ENCODE results near the gene EIF3M.

The EIF3M gene

GRCh38 chr11:32569313-32569881 is 14.2 kb upstream of the EIF3M start:
- Histone ChIP-seq H3K9me3 (ENCODE audit: control insufficient read depth, insufficient read depth, low read length) (no peaks in the 10 kb centered on the region), H3K4me1 (ENCODE audit: control insufficient read depth, insufficient read depth, low read length) (peaks cover 10% of the 10 kb centered on the region), H3K27me3 (ENCODE audit: control insufficient read depth, insufficient read depth, low read length) (peaks cover 11% of the 10 kb centered on the region), H3K4me3 (ENCODE audit: low read depth, low read length) (no peak overlapping the region), H3K27ac (ENCODE audit: low read depth, low read length) (no peak overlapping the region), H3K36me3 (ENCODE audit: control insufficient read depth, insufficient read depth, low read length) (no peaks in the 10 kb centered on the region), H3K9ac (ENCODE audit: low read depth, low read length) (no peak overlapping the region)

- H3K4me3 ChIP-seq (ENCODE audit: low read depth, low read length), result no peak overlapping the region
- H3K9me3 ChIP-seq (ENCODE audit: control insufficient read depth, insufficient read depth, low read length), result no peaks in the 10 kb centered on the region
- peaks cover 11% of the 10 kb centered on the region for H3K27me3 ChIP-seq (ENCODE audit: control insufficient read depth, insufficient read depth, low read length)
- no peak overlapping the region for H3K9ac ChIP-seq (ENCODE audit: low read depth, low read length)
- no peaks in the 10 kb centered on the region for H3K36me3 ChIP-seq (ENCODE audit: control insufficient read depth, insufficient read depth, low read length)
- peaks cover 10% of the 10 kb centered on the region for H3K4me1 ChIP-seq (ENCODE audit: control insufficient read depth, insufficient read depth, low read length)
- H3K27ac ChIP-seq (ENCODE audit: low read depth, low read length), result no peak overlapping the region
Observed at GRCh38 chr11:32571039-32571438, 12.6 kb upstream of the EIF3M start.

DNA sequence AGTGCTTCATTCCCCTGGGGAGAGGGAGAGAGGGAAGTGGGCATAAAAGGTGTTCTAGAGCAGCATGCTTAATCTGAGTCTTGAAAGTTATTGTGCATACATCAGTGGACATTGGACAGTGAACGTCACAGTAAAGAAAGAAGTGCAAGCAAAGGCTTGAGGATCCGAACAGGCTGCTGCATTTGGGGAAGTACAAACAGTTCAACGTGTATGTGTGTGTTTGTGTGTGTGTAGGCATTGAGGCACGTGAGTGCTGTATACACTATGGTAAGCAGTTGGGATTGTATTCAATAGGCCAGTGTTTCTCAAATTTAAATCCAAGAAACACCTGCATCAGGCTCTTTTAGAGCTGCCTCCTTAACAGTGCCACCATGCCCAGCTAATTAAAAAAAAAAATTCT is 10.4 kb upstream of the EIF3M start:
- no peak overlapping the region for H3K9ac ChIP-seq (ENCODE audit: low read depth, low read length)
- H3K4me1 ChIP-seq (ENCODE audit: control insufficient read depth, insufficient read depth, low read length), result peaks cover 10% of the 10 kb centered on the region
- H3K27me3 ChIP-seq (ENCODE audit: control insufficient read depth, insufficient read depth, low read length), result peaks cover 11% of the 10 kb centered on the region
- no peak overlapping the region for H3K4me3 ChIP-seq (ENCODE audit: low read depth, low read length)
- no peaks in the 10 kb centered on the region for H3K9me3 ChIP-seq (ENCODE audit: control insufficient read depth, insufficient read depth, low read length)
- H3K36me3 ChIP-seq (ENCODE audit: control insufficient read depth, insufficient read depth, low read length), result no peaks in the 10 kb centered on the region
- H3K27ac ChIP-seq (ENCODE audit: low read depth, low read length), result no peak overlapping the region

GRCh38 chr11:32574421-32574820 is 9.2 kb upstream of the EIF3M start:
- Histone ChIP-seq H3K27ac (ENCODE audit: low read depth, low read length) (no peak overlapping the region), H3K4me3 (ENCODE audit: low read depth, low read length) (no peak overlapping the region), H3K9me3 (ENCODE audit: control insufficient read depth, insufficient read depth, low read length) (no peaks in the 10 kb centered on the region), H3K36me3 (ENCODE audit: control insufficient read depth, insufficient read depth, low read length) (no peaks in the 10 kb centered on the region), H3K9ac (ENCODE audit: low read depth, low read length) (no peak overlapping the region), H3K4me1 (ENCODE audit: control insufficient read depth, insufficient read depth, low read length) (peaks cover 10% of the 10 kb centered on the region), H3K27me3 (ENCODE audit: control insufficient read depth, insufficient read depth, low read length) (peaks cover 11% of the 10 kb centered on the region)

DNA sequence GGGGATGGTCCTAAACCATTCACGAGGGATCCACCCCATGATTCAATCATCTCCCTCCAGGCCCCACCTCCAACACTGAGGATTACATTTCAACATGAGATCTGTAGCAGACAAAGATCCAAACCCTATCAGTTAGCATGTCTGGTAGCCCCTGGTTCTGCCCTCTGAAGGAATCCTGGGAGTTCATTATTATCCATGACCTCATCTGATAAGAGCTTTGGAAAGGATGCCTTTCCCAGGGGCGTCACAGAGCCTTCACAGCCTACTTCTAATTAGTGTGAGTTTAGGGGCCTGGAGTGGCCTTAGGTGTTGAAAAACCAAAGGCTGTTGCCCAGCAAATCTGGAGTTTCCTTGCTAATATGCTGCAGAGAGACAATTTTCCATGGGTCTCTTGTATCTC is 8.6 kb upstream of the EIF3M start:
- Histone ChIP-seq H3K9me3 (ENCODE audit: control insufficient read depth, insufficient read depth, low read length) (no peaks in the 10 kb centered on the region), H3K9ac (ENCODE audit: low read depth, low read length) (no peak overlapping the region), H3K4me3 (ENCODE audit: low read depth, low read length) (no peak overlapping the region), H3K27ac (ENCODE audit: low read depth, low read length) (no peak overlapping the region), H3K4me1 (ENCODE audit: control insufficient read depth, insufficient read depth, low read length) (peaks cover 10% of the 10 kb centered on the region), H3K27me3 (ENCODE audit: control insufficient read depth, insufficient read depth, low read length) (peaks cover 11% of the 10 kb centered on the region), H3K36me3 (ENCODE audit: control insufficient read depth, insufficient read depth, low read length) (no peaks in the 10 kb centered on the region)

DNA sequence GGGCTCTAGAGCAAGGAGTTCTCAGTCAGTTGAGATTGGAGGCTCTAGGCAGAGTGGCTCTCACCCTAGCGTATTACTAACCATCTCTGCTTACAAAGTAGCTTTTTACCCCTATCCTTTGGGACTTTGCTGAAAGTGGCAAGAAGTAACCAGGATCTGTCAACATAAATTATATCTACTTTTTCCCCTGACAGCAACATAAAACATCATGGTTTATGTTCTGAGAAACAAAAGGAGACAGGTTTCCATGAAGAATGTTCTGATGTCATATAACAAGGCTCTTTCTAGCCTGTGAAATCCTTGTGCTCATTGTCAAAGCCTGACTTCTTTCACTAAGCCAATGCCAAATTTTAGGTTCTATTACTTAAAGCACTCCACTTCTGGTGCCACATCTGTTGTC is 7.2 kb upstream of the EIF3M start:
- H3K4me3 ChIP-seq (ENCODE audit: low read depth, low read length), result no peak overlapping the region
- no peaks in the 10 kb centered on the region; the same call in 1 of the 2 replicates for H3K27me3 ChIP-seq (ENCODE audit: control insufficient read depth, insufficient read depth, low read length)
- no peak overlapping the region for H3K9ac ChIP-seq (ENCODE audit: low read depth, low read length)
- no peaks in the 10 kb centered on the region for H3K36me3 ChIP-seq (ENCODE audit: control insufficient read depth, insufficient read depth, low read length)
- H3K9me3 ChIP-seq (ENCODE audit: control insufficient read depth, insufficient read depth, low read length), result no peaks in the 10 kb centered on the region
- peaks cover 2% of the 10 kb centered on the region for H3K4me1 ChIP-seq (ENCODE audit: control insufficient read depth, insufficient read depth, low read length)
- H3K27ac ChIP-seq (ENCODE audit: low read depth, low read length), result no peak overlapping the region

GRCh38 chr11:32580967-32581366 is 2.7 kb upstream of the EIF3M start:
- H3K9ac ChIP-seq (ENCODE audit: low read depth, low read length), result no peak overlapping the region
- no peak overlapping the region for H3K4me3 ChIP-seq (ENCODE audit: low read depth, low read length)
- no peak overlapping the region for H3K27ac ChIP-seq (ENCODE audit: low read depth, low read length)
- H3K36me3 ChIP-seq (ENCODE audit: control insufficient read depth, insufficient read depth, low read length), result no peaks in the 10 kb centered on the region
- peaks cover 12% of the 10 kb centered on the region; the same call in 1 of the 2 replicates for H3K4me1 ChIP-seq (ENCODE audit: control insufficient read depth, insufficient read depth, low read length)
- H3K9me3 ChIP-seq (ENCODE audit: control insufficient read depth, insufficient read depth, low read length), result no peaks in the 10 kb centered on the region
- H3K27me3 ChIP-seq (ENCODE audit: control insufficient read depth, insufficient read depth, low read length), result no peaks in the 10 kb centered on the region; the same call in 1 of the 2 replicates

DNA sequence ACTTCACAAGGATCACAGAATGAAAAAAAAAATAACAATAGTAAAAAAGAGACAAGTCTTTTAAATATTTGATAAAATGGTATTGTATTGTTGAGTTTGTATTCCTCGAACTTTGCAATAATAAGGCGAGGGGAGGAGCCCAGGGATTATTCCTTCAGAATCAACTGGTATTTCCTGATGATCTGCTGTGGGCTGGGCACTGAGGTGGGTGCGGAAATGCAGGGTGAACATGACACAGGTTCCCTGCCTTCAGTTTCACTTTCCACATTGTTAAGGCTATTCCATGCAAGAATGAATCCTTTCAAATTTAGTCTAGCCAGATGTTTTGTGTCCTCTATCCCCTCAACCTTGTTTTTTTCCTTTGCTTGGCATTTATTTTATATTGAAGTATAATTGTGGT is 2.1 kb upstream of the EIF3M start:
- Histone ChIP-seq H3K27me3 (ENCODE audit: control insufficient read depth, insufficient read depth, low read length) (no peaks in the 10 kb centered on the region; the same call in 1 of the 2 replicates), H3K27ac (ENCODE audit: low read depth, low read length) (no peak overlapping the region), H3K9me3 (ENCODE audit: control insufficient read depth, insufficient read depth, low read length) (no peaks in the 10 kb centered on the region), H3K4me3 (ENCODE audit: low read depth, low read length) (no peak overlapping the region), H3K4me1 (ENCODE audit: control insufficient read depth, insufficient read depth, low read length) (peaks cover 17% of the 10 kb centered on the region; the same call in 1 of the 2 replicates), H3K9ac (ENCODE audit: low read depth, low read length) (no peak overlapping the region), H3K36me3 (ENCODE audit: control insufficient read depth, insufficient read depth, low read length) (no peaks in the 10 kb centered on the region; the same call in 1 of the 2 replicates)

DNA sequence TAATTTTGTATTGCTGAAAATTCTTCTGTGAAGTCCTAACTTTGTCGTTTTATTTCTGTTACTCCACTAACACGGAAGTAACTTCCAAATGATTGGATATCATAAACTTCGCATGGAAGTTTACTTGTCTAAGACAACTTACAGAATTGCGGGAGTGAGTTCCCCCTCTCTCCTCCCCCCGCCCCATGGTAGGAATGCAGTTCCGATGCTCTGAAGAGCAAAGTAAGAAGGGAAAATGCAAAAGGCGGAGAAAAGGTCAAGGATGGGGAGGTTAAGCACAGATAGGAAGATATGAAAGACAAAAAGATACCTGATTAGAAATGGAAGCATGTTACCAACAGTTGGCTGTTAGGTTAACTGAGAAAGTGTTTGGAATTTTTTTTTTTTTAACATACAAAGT is 1.3 kb downstream of the EIF3M start:
- Histone ChIP-seq H3K4me1 (ENCODE audit: control insufficient read depth, insufficient read depth, low read length) (peaks cover 17% of the 10 kb centered on the region; the same call in 1 of the 2 replicates), H3K9ac (ENCODE audit: low read depth, low read length) (peak overlapping the region; percentile 88; the same call in 1 of the 2 replicates), H3K4me3 (ENCODE audit: low read depth, low read length) (peak overlapping the region; percentile 81), H3K9me3 (ENCODE audit: control insufficient read depth, insufficient read depth, low read length) (no peaks in the 10 kb centered on the region), H3K36me3 (ENCODE audit: control insufficient read depth, insufficient read depth, low read length) (peaks cover 30% of the 10 kb centered on the region), H3K27me3 (ENCODE audit: control insufficient read depth, insufficient read depth, low read length) (no peaks in the 10 kb centered on the region), H3K27ac (ENCODE audit: low read depth, low read length) (no peak overlapping the region)

DNA sequence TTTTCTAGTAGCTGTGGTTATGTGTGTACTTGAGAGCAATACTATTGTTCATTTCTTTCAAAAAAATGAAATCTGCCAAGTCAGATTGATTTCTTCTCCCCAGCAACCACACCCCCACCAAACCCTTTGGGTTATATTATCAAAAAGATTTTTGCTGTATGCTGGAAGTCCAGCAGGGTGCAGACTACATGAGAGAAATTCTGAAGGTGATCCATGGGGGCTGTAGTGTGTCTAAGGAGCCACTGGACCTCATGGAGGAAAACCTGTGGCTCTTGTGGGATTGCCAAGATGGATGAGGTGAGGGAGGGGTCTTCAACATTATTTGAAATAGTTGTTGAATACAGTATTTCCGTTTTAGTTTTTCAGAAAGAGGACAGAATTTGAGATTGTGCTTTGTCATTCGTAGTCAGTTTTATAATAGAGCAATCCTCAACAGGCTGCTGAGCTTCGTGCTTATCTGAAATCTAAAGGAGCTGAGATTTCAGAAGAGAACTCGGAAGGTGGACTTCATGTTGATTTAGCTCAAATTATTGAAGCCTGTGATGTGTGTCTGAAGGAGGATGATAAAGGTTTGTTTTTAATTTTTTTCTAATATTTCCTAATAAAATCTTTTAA is 3.1 kb downstream of the EIF3M start:
- Histone ChIP-seq H3K9ac (ENCODE audit: low read depth, low read length) (no peak overlapping the region), H3K4me3 (ENCODE audit: low read depth, low read length) (no peak overlapping the region)

DNA sequence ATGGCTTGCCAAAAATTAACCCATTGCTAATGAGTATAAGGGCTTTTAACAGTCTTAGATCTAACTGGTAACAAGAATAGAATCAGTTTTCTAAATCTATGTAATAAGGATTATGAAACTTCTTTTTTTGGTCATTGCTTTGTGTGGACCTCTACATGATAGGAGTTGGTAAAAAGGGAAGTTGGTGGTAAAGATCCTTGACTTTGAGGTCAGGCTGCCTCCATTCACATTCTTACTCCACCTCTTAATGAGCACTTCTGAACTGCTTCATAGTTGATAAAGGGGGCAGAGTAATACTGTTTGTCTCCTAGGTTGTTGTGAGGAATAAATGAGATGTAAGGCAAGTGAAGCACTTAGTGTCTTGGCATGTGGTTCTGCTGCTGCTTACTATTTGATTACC is 10.6 kb downstream of the EIF3M start:
- Histone ChIP-seq H3K9ac (ENCODE audit: low read depth, low read length) (no peak overlapping the region), H3K9me3 (ENCODE audit: control insufficient read depth, insufficient read depth, low read length) (no peaks in the 10 kb centered on the region), H3K27ac (ENCODE audit: low read depth, low read length) (no peak overlapping the region), H3K27me3 (ENCODE audit: control insufficient read depth, insufficient read depth, low read length) (no peaks in the 10 kb centered on the region), H3K4me1 (ENCODE audit: control insufficient read depth, insufficient read depth, low read length) (peaks cover 12% of the 10 kb centered on the region; the same call in 1 of the 2 replicates), H3K4me3 (ENCODE audit: low read depth, low read length) (no peak overlapping the region), H3K36me3 (ENCODE audit: control insufficient read depth, insufficient read depth, low read length) (peaks cover 98% of the 10 kb centered on the region)

More for the DNA sequence above, 3.1 kb downstream of the EIF3M start:
- H3K27me3 ChIP-seq (ENCODE audit: control insufficient read depth, insufficient read depth, low read length), result no peaks in the 10 kb centered on the region
- H3K27ac ChIP-seq (ENCODE audit: low read depth, low read length), result no peak overlapping the region
- H3K36me3 ChIP-seq (ENCODE audit: control insufficient read depth, insufficient read depth, low read length), result peaks cover 47% of the 10 kb centered on the region
- H3K9me3 ChIP-seq (ENCODE audit: control insufficient read depth, insufficient read depth, low read length), result no peaks in the 10 kb centered on the region
- H3K4me1 ChIP-seq (ENCODE audit: control insufficient read depth, insufficient read depth, low read length), result peaks cover 17% of the 10 kb centered on the region; the same call in 1 of the 2 replicates
